Activated naive CD4-positive, alpha-beta T cell treated with anti-CD3 and anti-CD28 coated beads, Interleukin-2, amount 50 U/mL, for 24 hours (primary cell): ENCODE results near the gene DHRSX.
"Not testable (repeated sequence)": the region's sequence is repeated elsewhere in the genome, so short reads cannot be mapped to it uniquely, and the experiment has no call there.

Experiments
- H3K27ac Mint-ChIP-seq: one replicate; pipeline ENCODE4 v1.8.0; 2021; ENCODE audit warnings: mild to moderate bottlenecking, mixed read lengths
- H3K27me3 Mint-ChIP-seq: one replicate; pipeline ENCODE4 v1.8.0; 2021; ENCODE audit warnings: mixed read lengths
- H3K36me3 Mint-ChIP-seq: one replicate; pipeline ENCODE4 v1.8.0; 2021; ENCODE audit warnings: mixed read lengths
- H3K4me1 Mint-ChIP-seq: one replicate; pipeline ENCODE4 v1.8.0; 2021; ENCODE audit warnings: mixed read lengths
- H3K4me3 Mint-ChIP-seq: one replicate; pipeline ENCODE4 v1.8.0; 2021; ENCODE audit warnings: mild to moderate bottlenecking, mixed read lengths
- H3K9me3 Mint-ChIP-seq: one replicate; pipeline ENCODE4 v1.8.0; 2021; ENCODE audit warnings: mixed read lengths

The DHRSX gene

DNA sequence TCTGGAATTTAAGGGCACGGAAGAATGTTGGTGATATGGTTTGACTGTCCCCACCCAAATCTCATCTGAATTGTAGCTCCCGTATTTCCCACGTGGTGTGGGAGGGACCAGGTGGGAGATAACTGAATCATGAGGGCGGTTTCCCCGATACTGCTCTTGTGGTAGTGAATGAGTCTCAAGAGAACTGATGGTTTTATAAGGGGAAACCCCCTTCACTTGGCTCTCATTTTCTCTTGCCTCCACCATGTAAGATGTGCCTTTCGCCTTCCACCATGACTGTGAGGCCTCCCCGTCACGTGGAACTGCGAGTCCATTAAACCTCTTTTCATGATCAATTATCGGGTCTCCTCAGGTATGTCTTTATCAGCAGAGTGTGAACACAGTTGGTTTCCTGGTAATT lies 25.6 kb upstream of the DHRSX start:
- no peaks in the 10 kb centered on the region for H3K36me3 Mint-ChIP-seq
- H3K27me3 Mint-ChIP-seq = peaks cover 4% of the 10 kb centered on the region
- no peak overlapping the region for H3K4me3 Mint-ChIP-seq
- H3K9me3 Mint-ChIP-seq = no peaks in the 10 kb centered on the region
- H3K27ac Mint-ChIP-seq = no peak overlapping the region
- no peaks in the 10 kb centered on the region for H3K4me1 Mint-ChIP-seq

DNA sequence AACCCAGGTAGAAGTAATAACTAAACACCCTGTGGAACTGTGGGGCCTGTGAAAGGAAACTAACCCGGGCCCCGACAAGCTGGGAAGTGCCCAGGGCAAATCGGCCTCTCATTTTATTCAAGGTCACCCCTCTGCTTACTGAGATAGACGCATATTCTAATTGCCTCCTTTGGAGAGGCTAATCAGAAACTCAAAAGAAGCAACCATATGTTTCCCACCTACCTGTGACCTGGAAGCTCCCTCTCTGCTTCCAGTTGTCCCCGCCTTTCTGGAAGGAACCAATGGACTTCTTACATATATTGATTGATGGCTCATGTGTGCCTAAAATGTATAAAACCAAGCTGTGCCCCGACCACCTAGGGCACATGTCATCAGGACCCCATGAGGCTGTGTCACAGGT lies 23.1 kb upstream of the DHRSX start:
- no peak overlapping the region for H3K27ac Mint-ChIP-seq
- peaks cover 4% of the 10 kb centered on the region for H3K27me3 Mint-ChIP-seq
- no peaks in the 10 kb centered on the region for H3K36me3 Mint-ChIP-seq

DNA sequence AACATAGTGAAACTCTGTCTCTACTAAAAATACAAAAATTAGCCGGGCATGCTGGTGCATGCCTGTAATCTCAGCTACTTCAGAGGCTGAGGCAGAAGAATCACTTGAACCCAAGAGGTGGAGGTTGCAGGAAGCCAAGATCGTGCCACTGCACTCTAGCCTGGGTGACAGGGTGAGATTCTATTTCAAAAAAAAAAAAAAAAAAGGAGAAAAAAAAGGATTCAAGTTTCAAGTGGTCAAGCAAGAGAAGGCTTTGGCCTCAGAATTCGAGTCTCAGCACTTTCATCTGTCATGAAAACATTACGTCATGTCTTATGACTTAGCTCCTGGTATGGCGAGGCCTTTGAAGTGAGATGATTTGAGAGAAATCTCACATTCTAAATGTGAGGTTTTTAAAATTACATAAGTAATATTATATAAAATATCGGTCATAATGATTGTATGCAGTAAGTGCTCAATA lies 21.2 kb upstream of the DHRSX start:
- H3K27me3 Mint-ChIP-seq = peaks cover 1% of the 10 kb centered on the region
- H3K9me3 Mint-ChIP-seq = no peaks in the 10 kb centered on the region
- no peak overlapping the region for H3K27ac Mint-ChIP-seq
- no peaks in the 10 kb centered on the region for H3K4me1 Mint-ChIP-seq
- H3K36me3 Mint-ChIP-seq = no peaks in the 10 kb centered on the region
- H3K4me3 Mint-ChIP-seq = no peak overlapping the region

More for the DNA sequence above, 23.1 kb upstream of the DHRSX start:
- H3K9me3 Mint-ChIP-seq = no peaks in the 10 kb centered on the region
- no peaks in the 10 kb centered on the region for H3K4me1 Mint-ChIP-seq
- no peak overlapping the region for H3K4me3 Mint-ChIP-seq

DNA sequence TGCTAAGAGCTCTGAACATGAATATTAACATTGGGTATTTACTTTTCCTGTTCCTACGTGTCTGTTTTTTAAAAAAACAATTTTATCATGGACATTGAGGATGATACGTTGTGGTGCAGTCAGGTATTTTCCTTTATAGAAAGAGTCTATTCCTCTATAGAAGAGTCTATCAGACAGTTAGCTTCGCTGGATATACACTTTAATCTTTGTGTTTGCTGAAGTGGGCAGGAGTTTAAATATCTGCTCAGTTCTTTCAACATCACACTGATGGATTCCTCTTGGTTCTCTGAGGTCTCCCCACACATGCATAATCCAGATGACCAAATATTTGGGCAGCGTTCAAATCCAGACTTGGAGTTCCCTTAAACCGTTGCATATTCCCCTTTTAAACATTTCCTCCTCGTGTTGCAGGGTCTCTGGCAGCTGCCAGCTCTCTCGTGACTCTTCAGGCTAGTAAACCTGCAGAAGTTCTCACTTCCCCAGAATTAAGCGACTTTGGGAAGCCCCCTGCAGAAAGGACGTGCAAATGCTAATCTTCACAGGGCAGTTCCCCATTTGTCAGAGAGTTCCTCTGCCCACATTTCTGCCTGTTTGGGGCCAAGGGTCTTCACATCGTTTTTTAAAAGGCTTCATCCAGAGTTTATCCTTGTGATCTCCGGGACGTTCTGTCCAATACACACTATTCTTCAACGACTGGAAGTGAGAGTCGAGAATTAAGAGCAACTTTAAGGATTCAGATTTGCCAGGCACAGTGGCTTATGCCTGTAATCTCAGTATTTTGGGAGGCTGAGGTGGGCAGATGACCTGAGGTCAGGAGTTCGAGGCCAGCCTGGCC lies 20.5 kb upstream of the DHRSX start:
- H3K4me3 Mint-ChIP-seq = no peak overlapping the region
- no peaks in the 10 kb centered on the region for H3K36me3 Mint-ChIP-seq
- H3K27ac Mint-ChIP-seq = no peak overlapping the region
- H3K4me1 Mint-ChIP-seq = no peaks in the 10 kb centered on the region
- peaks cover 1% of the 10 kb centered on the region for H3K27me3 Mint-ChIP-seq
- no peaks in the 10 kb centered on the region for H3K9me3 Mint-ChIP-seq

- Mint-ChIP-seq H3K4me3 (no peak overlapping the region), H3K27ac (no peak overlapping the region), H3K27me3 (peaks cover 1% of the 10 kb centered on the region), H3K9me3 (no peaks in the 10 kb centered on the region), H3K36me3 (no peaks in the 10 kb centered on the region), H3K4me1 (no peaks in the 10 kb centered on the region)
These were observed 19.8 kb upstream of the DHRSX start for GRCh38 chrX:2520539-2520938.

- H3K4me3 Mint-ChIP-seq, H3K27ac Mint-ChIP-seq, H3K27me3 Mint-ChIP-seq, H3K36me3 Mint-ChIP-seq, H3K9me3 Mint-ChIP-seq, H3K4me1 Mint-ChIP-seq: not testable (repeated sequence)
These were observed 18.9 kb upstream of the DHRSX start for GRCh38 chrX:2519638-2520037.

DNA sequence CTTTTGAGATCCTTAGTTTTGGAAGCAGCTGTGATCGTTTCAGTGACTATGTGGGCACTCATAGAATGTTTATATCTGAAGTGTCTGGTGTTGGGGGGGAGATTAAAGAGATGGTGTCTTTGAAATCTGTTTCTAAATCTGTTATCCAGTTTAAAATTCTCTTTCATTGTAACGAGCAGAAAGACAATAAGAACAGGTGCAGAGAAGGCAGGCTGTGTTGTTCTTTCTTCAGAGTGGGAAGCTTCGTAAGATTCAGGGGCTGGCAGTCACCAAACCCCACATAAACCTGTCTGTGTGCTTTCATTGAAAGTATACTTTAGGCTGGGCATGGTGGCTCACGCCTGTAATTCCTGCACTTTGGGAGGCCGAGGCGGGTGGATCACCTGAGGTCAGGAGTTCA lies 16.3 kb upstream of the DHRSX start:
- no peaks in the 10 kb centered on the region for H3K27me3 Mint-ChIP-seq
- H3K9me3 Mint-ChIP-seq = no peaks in the 10 kb centered on the region
- H3K4me3 Mint-ChIP-seq = no peak overlapping the region
- no peak overlapping the region for H3K27ac Mint-ChIP-seq
- H3K36me3 Mint-ChIP-seq = no peaks in the 10 kb centered on the region
- H3K4me1 Mint-ChIP-seq = no peaks in the 10 kb centered on the region

- no peaks in the 10 kb centered on the region for H3K36me3 Mint-ChIP-seq
- no peaks in the 10 kb centered on the region for H3K4me1 Mint-ChIP-seq
- H3K4me3 Mint-ChIP-seq = no peak overlapping the region
- no peak overlapping the region for H3K27ac Mint-ChIP-seq
- no peaks in the 10 kb centered on the region for H3K9me3 Mint-ChIP-seq
- H3K27me3 Mint-ChIP-seq = no peaks in the 10 kb centered on the region
These were observed 15.8 kb upstream of the DHRSX start for GRCh38 chrX:2516623-2517022.

GRCh38 chrX:2514131-2514530 lies 13.4 kb upstream of the DHRSX start:
- Mint-ChIP-seq H3K36me3 (no peaks in the 10 kb centered on the region), H3K4me3 (no peak overlapping the region), H3K27me3 (no peaks in the 10 kb centered on the region), H3K27ac (no peak overlapping the region), H3K9me3 (no peaks in the 10 kb centered on the region), H3K4me1 (no peaks in the 10 kb centered on the region)

DNA sequence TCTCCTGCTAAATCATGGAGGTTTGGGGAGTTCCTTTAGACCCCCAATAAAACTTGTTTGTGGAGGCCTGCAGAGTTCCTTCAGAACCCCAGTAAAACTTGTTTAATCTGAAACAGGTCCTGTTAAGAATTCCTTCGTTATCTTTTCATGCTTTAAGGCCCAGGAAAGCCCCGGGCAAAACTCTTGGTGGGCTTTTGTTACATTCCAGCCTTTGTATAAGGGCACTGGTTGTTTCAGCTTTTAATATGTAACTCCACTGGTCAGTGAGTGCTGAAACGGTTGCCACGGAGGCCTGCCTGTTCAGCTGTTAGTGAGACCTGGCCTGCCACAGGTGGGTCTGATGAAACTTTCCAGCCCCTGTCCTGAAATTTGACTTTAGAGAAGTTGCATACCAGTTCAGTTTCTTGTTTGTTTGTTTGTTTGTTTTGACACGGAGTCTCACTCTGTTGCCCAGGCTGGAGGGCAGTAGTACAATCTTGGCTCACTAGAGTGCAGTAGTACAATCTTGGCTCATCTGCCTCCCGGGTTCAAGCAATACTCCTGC lies 12.4 kb upstream of the DHRSX start:
- H3K4me1 Mint-ChIP-seq = no peaks in the 10 kb centered on the region
- H3K27me3 Mint-ChIP-seq = no peaks in the 10 kb centered on the region
- no peaks in the 10 kb centered on the region for H3K9me3 Mint-ChIP-seq
- H3K27ac Mint-ChIP-seq = no peak overlapping the region
- H3K4me3 Mint-ChIP-seq = no peak overlapping the region
- H3K36me3 Mint-ChIP-seq = no peaks in the 10 kb centered on the region

DNA sequence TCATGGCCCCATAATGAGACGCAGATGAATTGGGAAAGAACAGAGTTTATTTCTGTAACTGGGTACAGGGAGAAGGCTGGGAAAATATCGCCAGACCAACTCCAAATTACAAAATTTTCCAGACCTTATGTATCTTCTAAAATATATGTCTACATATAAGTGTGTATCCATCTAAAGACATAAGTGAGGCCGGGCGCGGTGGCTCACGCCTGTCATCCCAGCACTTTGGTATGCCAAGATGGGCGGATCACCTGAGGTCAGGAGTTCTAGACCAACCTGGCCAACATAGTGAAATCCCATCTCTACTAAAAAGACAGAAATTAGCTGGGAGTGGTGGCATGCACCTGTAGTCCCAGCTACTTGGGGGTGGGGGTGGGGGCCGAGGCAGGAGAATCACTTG lies 11.7 kb upstream of the DHRSX start:
- Mint-ChIP-seq H3K27ac (no peak overlapping the region), H3K4me1 (no peaks in the 10 kb centered on the region), H3K36me3 (no peaks in the 10 kb centered on the region), H3K9me3 (no peaks in the 10 kb centered on the region), H3K27me3 (no peaks in the 10 kb centered on the region), H3K4me3 (no peak overlapping the region)

DNA sequence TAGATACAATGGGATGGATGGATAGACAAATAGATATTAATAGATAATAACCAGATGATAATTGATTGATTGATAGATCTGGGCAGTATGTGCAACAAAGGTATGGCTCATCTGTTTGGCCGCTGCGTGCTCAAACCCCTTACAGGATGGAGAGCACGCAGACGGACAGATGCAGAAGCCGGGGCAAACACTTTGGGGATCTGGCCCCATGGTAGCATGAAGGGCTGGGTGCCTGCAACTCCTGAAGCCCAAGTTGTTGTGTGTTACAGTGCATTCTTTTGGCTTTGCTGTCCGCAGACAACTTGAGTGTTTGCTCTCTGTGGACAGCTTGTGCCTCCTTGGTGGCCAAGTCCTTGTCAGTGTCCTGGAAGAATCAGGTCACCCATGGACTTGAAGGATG lies 10.6 kb upstream of the DHRSX start:
- no peaks in the 10 kb centered on the region for H3K9me3 Mint-ChIP-seq
- no peaks in the 10 kb centered on the region for H3K36me3 Mint-ChIP-seq
- H3K27ac Mint-ChIP-seq = no peak overlapping the region
- no peak overlapping the region for H3K4me3 Mint-ChIP-seq
- no peaks in the 10 kb centered on the region for H3K4me1 Mint-ChIP-seq
- no peaks in the 10 kb centered on the region for H3K27me3 Mint-ChIP-seq

- no peaks in the 10 kb centered on the region for H3K27me3 Mint-ChIP-seq
- H3K4me1 Mint-ChIP-seq = no peaks in the 10 kb centered on the region
- H3K36me3 Mint-ChIP-seq = no peaks in the 10 kb centered on the region
- H3K9me3 Mint-ChIP-seq = no peaks in the 10 kb centered on the region
- no peak overlapping the region for H3K4me3 Mint-ChIP-seq
- H3K27ac Mint-ChIP-seq = no peak overlapping the region
These were observed 8.0 kb upstream of the DHRSX start for GRCh38 chrX:2508648-2509335.

- Mint-ChIP-seq H3K27ac (no peak overlapping the region), H3K27me3 (no peaks in the 10 kb centered on the region), H3K4me3 (no peak overlapping the region), H3K9me3 (no peaks in the 10 kb centered on the region), H3K36me3 (no peaks in the 10 kb centered on the region), H3K4me1 (no peaks in the 10 kb centered on the region)
These were observed 7.3 kb upstream of the DHRSX start for GRCh38 chrX:2507904-2508627.

DNA sequence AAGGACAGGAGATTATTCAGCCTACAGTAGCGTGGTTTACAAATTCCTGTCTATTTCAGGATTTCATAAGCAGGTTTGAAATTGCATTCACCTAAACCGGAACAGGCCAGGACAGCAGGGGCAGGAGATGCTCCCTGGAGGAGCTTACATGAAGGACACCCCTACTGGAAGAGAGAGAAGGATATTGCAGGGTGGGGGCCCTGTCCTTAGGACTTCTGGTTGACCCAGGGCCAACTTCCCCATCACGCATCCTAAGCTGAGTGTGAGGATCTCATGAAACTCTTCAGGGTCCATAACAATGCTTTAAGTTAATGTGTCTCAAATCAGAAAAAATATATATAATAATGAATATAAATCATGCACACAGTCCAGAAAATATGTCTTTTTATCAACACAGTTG lies 6.4 kb upstream of the DHRSX start:
- no peaks in the 10 kb centered on the region for H3K4me1 Mint-ChIP-seq
- no peak overlapping the region for H3K27ac Mint-ChIP-seq
- H3K9me3 Mint-ChIP-seq = no peaks in the 10 kb centered on the region
- H3K4me3 Mint-ChIP-seq = no peak overlapping the region
- no peaks in the 10 kb centered on the region for H3K36me3 Mint-ChIP-seq
- no peaks in the 10 kb centered on the region for H3K27me3 Mint-ChIP-seq

DNA sequence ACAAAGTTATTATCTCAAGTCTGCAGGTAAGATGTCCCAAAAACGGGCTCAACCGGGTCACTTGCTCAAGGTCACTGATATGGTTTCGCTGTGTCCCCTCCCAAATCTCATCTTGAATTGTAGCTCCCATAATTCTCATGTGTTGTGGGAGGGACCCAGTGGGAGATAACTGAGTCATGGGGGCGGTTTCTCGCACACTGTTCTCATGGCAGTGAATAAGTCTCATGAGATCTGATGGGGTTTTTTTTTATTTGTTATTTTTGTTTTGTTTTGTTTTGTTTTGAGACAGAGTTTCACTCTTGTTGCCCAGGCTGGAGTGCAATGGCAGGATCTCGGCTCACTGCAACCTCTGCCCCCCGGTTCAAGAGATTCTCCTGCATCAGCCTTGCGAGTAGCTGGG lies 4.6 kb upstream of the DHRSX start:
- not testable (repeated sequence) for H3K9me3 Mint-ChIP-seq, H3K27me3 Mint-ChIP-seq, H3K36me3 Mint-ChIP-seq, H3K4me3 Mint-ChIP-seq, H3K27ac Mint-ChIP-seq, H3K4me1 Mint-ChIP-seq
